Natural killer cell treated with Interleukin-12 subunit alpha and Interleukin-12 subunit beta and Interleukin-15 and Interleukin-18, amount 100 ng/mL, for 72 hours (primary cell): ENCODE measurements around the gene SETD3. TPM values are rescaled to one million over a fixed set of nuclear protein-coding genes. Genes with fewer than 3 reads are reported as not detected.

ENCODE experiments used
- ATAC-seq, 2 donors: fragments of 150-1000 bp; cut with Tn5 transposase in 1 of 2; sonication (Bioruptor Pico), chemical (Tn5 transposase) in 1 of 2; 2 replicates each; pipeline ENCODE4 v1.10.0; 2021
- DNase-seq: peaks from one replicate; pipeline ENCODE4 v3.0.0; 2022; ENCODE audit warnings: low spot score
- H3K27ac Mint-ChIP-seq, 2 donors: 1 replicate in 1 of 2; 2 replicates in 1 of 2; pipeline ENCODE4 v1.8.0; 2022; ENCODE audit warnings: mixed read lengths in 2 of 2, mild to moderate bottlenecking in 1 of 2, moderate library complexity in 1 of 2
- H3K27me3 Mint-ChIP-seq, 2 donors: 1 replicate in 1 of 2; 2 replicates in 1 of 2; pipeline ENCODE4 v1.8.0; 2022; ENCODE audit warnings: mixed read lengths in 2 of 2
- H3K36me3 Mint-ChIP-seq: one replicate; pipeline ENCODE4 v1.8.0; 2022; ENCODE audit warnings: mixed read lengths
- H3K4me1 Mint-ChIP-seq, 2 donors: 1 replicate in 1 of 2; 2 replicates in 1 of 2; pipeline ENCODE4 v1.8.0; 2022; ENCODE audit warnings: low read depth in 2 of 2, mixed read lengths in 2 of 2, mild to moderate bottlenecking in 1 of 2
- H3K4me3 Mint-ChIP-seq: one replicate; pipeline ENCODE4 v1.8.0; 2022; ENCODE audit warnings: mixed read lengths
- H3K9me3 Mint-ChIP-seq: 2 replicates; pipeline ENCODE4 v1.8.0; 2022; ENCODE audit warnings: mixed read lengths
- total RNA-seq, 2 donors: library from RNA; stranded (reverse); gene quantifications; one replicate each; pipeline ENCODE4 v1.2.3, GENCODE V29; 2022

SETD3 gene
- total RNA-seq, 2 donors from 2014 or later, result 80.6 to 96.7 TPM

DNA sequence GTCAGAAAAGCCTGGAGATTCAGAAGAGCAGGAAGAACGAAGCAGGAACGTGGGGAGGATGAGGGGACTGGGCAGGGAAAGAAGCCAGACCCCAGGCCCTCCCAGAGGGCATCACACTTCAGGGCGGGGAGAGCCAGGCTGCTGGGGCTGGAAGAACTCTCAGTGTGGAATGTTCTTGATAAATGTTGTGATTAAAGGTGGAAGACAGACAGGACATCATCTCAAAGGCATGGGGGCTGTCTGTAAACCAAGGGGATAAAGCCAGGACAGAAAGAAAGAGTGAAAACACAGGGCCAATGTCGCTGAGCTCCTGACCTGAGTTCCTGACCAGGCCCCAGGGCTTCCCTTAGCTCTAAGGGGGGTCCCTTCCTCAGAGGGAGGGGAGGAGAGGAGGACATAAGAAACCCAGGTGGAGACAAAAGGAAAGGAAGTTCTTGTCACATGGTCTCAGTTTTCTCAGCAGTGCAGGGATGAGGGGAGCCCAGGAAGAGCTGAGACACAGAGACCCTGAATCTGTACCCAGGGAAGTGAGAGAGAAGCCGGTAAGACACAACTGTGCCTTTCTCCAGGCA, 56.3 kb downstream of the SETD3 start:
- H3K4me1 Mint-ChIP-seq, result peaks cover 36 to 41% of the 10 kb centered on the region in 2 donors
- no peaks in the 10 kb centered on the region for H3K27me3 Mint-ChIP-seq
- no peak for DNase-seq
- H3K36me3 Mint-ChIP-seq, result peaks cover 24% of the 10 kb centered on the region
- H3K4me3 Mint-ChIP-seq, result no peak overlapping the region
- ATAC-seq, result no peak
- no peaks in the 10 kb centered on the region for H3K9me3 Mint-ChIP-seq
- peak overlapping the region; percentile 17 to 80 for H3K27ac Mint-ChIP-seq

DNA sequence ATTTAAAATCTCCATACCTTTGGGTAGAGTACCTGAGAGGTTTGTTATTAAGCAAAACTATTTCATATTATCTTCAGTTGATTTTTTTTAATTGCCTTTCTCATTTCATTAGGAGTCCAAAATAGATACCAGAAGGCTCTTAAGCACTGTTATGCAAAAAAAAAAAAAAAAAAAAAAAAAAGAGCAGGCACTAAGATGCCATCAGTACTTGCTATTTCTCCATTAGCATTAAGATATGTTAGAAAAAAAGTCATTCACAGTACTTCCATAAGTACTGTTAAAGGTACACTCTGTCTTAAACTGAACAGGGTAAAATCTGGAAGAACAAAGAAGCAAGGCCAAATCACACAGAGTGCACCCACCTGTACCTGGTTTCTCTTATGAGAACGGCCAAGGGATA, 57.2 kb downstream of the SETD3 start:
- Mint-ChIP-seq H3K36me3 (peaks cover 14% of the 10 kb centered on the region), H3K27me3 (no peaks in the 10 kb centered on the region), H3K4me1 (peaks cover 29 to 38% of the 10 kb centered on the region in 2 donors), H3K4me3 (no peak overlapping the region), H3K9me3 (no peaks in the 10 kb centered on the region), H3K27ac (no peak overlapping the region)
- ATAC-seq (no peak), DNase-seq (no peak)

DNA sequence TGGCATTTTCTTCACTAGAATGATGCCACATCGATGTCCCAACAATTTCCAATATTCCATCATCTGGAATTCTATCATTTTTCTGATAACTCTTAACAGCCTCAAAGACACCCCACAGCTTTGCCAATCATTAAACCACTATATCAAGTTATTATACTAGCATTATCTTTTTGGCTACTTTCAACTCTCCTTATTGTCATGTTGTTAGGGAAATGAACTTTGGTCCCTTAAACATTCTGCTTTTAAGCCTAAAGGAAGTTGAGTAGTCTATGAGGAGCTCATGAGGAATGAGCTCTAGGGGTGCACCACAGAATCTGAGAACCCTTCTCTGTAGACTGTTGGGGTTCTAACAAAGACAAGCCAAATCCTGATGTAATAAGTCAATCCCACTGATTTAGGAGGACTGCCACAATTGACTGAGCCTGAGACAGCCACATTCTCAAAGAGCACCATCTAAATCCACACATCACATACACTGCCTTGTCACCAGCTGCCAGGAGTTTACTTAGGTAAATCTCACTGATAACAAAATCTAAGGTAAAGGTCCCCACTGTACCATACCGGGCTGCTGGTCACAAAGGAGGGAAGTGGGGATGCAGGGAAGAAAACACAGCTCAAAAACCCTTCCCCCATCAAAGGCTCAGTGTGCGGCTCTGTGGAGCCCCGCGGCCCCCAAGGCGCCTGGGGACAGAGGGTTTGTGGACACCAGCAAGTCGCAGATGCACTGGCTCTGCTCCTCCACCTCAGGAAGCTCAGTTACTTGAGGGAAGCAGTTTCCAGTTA, 58.2 kb downstream of the SETD3 start:
- ATAC-seq (no peak), DNase-seq (no peak)
- H3K4me3 Mint-ChIP-seq, result no peak overlapping the region
- no peaks in the 10 kb centered on the region for H3K9me3 Mint-ChIP-seq
- H3K36me3 Mint-ChIP-seq, result peaks cover 4% of the 10 kb centered on the region
- no peaks in the 10 kb centered on the region for H3K27me3 Mint-ChIP-seq
- H3K4me1 Mint-ChIP-seq, result peaks cover 21 to 30% of the 10 kb centered on the region in 2 donors
- no peak overlapping the region for H3K27ac Mint-ChIP-seq

DNA sequence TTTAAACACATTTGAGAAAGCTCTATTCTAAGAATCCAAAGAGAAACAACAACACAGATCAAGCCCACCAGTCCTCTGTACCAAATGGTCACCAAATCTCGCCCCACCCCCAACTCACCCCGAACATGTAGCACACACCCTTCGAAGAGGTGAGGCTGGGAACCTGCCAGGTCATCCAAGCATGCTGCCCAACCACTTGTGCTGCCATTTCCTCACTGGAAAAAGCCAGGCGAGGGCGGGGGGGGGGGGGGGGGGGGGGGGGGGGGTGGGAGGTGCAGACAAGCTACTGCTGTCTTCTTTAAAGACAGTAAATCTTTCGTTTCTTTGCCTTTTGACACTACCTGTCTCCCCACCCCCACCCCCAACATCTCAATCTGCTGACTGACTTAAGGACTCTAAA, 59.9 kb downstream of the SETD3 start:
- peak overlapping the region in 1 of 2 donors; percentile 15 for H3K27ac Mint-ChIP-seq
- DNase-seq, result no peak
- H3K9me3 Mint-ChIP-seq, result no peaks in the 10 kb centered on the region
- peaks cover 13 to 25% of the 10 kb centered on the region in 2 donors for H3K4me1 Mint-ChIP-seq
- no peaks in the 10 kb centered on the region for H3K27me3 Mint-ChIP-seq
- ATAC-seq, result no peak
- H3K36me3 Mint-ChIP-seq, result peaks cover 4% of the 10 kb centered on the region
- no peak overlapping the region for H3K4me3 Mint-ChIP-seq

DNA sequence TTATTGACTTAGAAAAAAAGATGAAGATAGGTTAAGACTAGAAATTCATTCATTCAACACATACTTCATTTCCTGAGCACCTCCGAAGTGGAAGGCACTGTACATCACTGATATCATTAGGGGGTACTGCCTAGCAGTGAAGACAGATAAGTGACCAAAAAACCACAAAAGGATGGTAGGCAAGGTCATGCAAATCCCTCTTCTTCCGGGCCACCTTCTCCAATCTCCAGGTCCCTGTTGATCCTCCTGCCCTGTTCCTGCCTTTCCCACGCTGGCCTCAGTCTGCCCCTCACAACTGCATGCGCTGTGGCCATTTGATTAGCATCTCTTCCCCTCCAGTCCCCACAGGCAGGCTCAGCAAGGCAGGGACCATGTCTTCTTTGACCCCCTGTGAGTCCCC, 60.8 kb downstream of the SETD3 start:
- Mint-ChIP-seq H3K4me1 (peaks cover 19 to 29% of the 10 kb centered on the region in 2 donors), H3K27ac (no peak overlapping the region), H3K9me3 (no peaks in the 10 kb centered on the region), H3K36me3 (peaks cover 4% of the 10 kb centered on the region), H3K27me3 (no peaks in the 10 kb centered on the region), H3K4me3 (no peak overlapping the region)
- DNase-seq (no peak), ATAC-seq (no peak)

DNA sequence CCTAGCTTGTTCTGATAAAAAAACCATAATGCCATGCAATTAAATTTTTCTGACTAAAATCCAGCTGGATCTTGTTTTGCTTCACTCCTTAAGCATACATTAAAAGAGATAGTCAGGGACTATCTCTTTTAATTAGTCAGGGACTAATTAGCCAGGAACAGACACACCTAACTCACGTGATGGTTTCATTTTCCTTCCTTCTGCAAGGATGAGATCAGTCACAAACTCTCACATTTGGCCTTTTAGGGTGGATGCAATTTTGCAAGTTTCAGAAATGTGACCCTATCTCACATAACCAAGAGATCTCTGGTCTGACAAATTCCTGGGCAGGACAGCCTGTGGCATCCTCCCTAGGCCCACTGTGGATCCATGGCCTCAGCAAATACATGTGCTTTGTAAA, 62.4 kb downstream of the SETD3 start:
- DNase-seq, result no peak
- ATAC-seq, result no peak
- Mint-ChIP-seq H3K4me1 (peaks cover 14 to 21% of the 10 kb centered on the region in 2 donors), H3K27ac (no peak overlapping the region), H3K9me3 (no peaks in the 10 kb centered on the region), H3K4me3 (no peak overlapping the region), H3K27me3 (no peaks in the 10 kb centered on the region), H3K36me3 (no peaks in the 10 kb centered on the region)

DNA sequence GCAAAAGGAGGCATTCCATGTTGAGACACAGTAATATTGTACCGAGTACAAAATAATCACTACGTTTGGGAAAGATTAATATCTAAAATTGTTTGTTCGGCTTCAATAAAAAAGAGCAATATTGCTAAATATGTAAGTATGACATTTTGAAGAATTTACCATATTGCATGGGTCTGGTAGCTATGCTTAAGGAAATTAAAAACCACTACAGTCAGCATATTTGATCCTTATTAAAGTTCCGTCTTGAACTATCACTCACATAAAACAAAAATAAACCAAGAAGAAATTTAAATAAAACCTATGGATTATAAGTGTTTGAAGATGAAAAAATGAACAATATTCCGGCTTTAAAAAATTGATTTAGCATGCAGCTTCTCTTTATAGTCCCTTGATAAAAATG, 63.8 kb downstream of the SETD3 start:
- no peaks in the 10 kb centered on the region for H3K9me3 Mint-ChIP-seq

DNA sequence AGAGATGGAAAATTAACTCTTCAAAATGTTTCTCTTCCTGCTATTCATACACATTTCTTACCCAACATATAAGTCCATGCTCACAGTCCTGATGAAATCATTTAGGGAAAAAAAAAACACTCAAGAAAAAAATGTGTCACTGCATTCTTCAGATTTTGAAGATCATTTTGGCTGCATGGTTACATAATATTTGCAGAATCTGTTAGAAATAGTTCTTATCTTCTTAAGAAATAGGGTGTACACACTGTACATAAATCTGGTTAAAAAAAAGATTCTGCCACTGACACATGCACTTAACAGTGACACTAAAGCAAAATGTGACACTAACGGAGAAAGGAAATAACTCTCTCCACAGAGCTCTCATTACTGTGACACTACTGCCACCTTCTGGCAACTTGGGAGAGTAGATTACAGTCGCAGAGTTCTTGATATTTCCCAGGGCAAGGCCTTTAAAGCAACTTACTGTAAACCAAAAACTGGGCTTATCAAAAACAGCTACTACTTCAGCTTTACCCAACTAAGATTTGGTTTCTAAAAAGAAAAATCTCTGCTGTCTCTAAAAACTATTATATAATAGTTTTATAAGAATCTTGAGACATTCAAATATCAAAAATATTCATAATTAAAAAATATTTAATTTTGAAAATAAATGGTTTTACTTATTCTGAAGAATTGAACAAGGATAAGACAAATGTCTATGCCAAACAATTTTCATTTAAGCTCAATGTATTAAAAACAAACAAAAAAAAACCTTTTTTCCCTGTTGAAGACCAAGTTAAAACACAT, 65.0 kb downstream of the SETD3 start:
- Mint-ChIP-seq H3K4me3 (no peak overlapping the region), H3K27ac (peak overlapping the region in 1 of 2 donors; percentile 80), H3K27me3 (no peaks in the 10 kb centered on the region), H3K4me1 (peaks cover 19% of the 10 kb centered on the region in 2 donors), H3K9me3 (no peaks in the 10 kb centered on the region), H3K36me3 (no peaks in the 10 kb centered on the region)
- peak; percentile 87 to 91 for ATAC-seq
- DNase-seq, result peak; percentile 78

More for the DNA sequence above, 63.8 kb downstream of the SETD3 start:
- DNase-seq, result no peak
- no peak for ATAC-seq
- H3K27ac Mint-ChIP-seq, result no peak overlapping the region
- no peaks in the 10 kb centered on the region for H3K27me3 Mint-ChIP-seq
- H3K4me3 Mint-ChIP-seq, result no peak overlapping the region
- no peaks in the 10 kb centered on the region for H3K36me3 Mint-ChIP-seq
- peaks cover 19 to 25% of the 10 kb centered on the region in 2 donors for H3K4me1 Mint-ChIP-seq

DNA sequence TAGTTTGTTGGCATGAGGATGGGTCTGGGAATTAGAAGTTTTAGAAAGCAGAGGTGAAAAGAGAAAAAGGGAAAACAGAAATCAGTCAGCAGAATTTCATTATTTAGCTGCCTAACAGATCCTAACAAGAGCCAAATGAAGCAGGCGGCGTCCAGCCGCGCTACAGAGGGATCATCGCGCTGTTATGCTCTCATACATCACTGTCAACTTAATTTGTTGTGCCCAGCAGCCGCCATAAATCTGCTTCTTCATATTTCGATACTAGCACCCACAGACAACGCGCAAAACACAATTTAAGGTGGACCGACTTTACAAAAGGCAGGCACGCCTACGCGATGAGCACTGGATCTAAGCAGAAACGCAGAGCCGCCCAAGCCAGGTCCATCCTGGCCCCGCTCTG, 66.7 kb downstream of the SETD3 start:
- no peak overlapping the region for H3K27ac Mint-ChIP-seq
- no peak for DNase-seq
- no peak overlapping the region for H3K4me3 Mint-ChIP-seq
- peaks cover 5% of the 10 kb centered on the region for H3K36me3 Mint-ChIP-seq
- H3K9me3 Mint-ChIP-seq, result no peaks in the 10 kb centered on the region
- no peaks in the 10 kb centered on the region for H3K27me3 Mint-ChIP-seq
- ATAC-seq, result no peak
- H3K4me1 Mint-ChIP-seq, result peaks cover 17 to 19% of the 10 kb centered on the region in 2 donors

DNA sequence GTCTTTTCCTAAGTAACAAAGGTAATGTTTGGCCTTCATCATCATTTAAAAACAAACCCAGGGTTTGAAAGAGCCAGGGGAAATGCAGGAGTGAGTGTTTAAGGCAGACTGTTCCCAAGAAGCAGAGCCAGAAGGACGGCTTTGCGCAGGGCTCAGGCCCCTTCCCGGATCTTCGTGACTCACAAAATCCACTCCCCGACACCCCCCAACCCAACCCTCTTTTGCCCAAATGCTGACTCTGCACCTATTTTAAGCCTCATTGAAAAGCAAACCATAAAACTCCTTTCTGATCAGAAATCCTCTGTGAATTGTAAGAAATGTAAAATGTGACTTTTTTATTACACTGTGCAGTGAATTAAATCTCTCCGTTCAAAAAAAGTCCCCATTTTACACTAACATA, 67.5 kb downstream of the SETD3 start:
- ATAC-seq, result no peak
- Mint-ChIP-seq H3K27me3 (no peaks in the 10 kb centered on the region), H3K27ac (no peak overlapping the region), H3K4me1 (peaks cover 15 to 19% of the 10 kb centered on the region in 2 donors), H3K4me3 (no peak overlapping the region), H3K9me3 (no peaks in the 10 kb centered on the region), H3K36me3 (peaks cover 5% of the 10 kb centered on the region)
- DNase-seq, result no peak

DNA sequence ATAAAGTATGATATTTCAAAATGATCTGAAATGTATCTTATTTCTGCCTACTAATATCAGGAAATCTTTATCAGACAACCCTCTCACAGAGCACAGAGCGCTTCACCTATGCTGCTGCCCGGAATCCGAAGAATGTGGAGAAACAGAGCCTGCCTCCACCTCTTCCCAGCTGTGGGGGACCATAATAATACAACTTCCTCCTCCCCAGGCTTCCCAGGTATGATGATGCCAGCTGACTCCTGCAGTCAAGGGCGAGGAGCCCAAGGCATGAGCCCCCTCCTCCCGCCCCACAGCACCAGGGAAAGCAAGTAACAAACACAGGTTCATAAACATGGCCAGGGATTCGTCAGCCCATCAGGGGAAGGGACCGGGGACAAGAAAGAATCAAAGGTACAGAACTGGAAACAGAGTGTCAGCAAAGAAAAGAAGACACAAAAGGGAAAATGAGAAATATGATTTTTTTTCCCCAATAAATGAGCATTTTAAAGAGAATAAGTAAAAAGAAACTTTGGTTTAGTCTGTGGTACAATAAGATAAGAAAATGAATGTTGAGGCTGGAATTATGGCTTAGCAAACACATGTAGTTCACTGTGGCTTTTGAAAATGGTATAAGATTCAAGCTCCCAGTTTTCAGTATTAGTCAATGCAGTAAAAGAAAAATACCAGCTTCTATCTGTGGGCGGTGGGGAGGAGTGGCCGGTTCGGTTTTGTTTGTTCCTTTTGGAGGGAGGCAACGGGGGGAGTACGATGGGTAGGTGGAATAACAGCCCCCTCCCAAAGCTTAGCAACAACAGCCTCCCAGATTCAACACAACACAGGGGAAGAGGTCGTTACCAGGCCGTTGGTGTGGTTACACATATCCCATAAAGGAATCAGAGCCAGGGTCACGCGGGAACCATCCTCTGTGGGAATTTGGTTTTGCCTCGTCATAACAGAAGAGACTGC, 68.3 kb downstream of the SETD3 start:
- Mint-ChIP-seq H3K9me3 (no peaks in the 10 kb centered on the region), H3K27ac (peak overlapping the region in 1 of 2 donors; percentile 76), H3K4me3 (no peak overlapping the region), H3K36me3 (peaks cover 5% of the 10 kb centered on the region), H3K27me3 (no peaks in the 10 kb centered on the region), H3K4me1 (peaks cover 19 to 20% of the 10 kb centered on the region in 2 donors)
- DNase-seq, result no peak
- no peak for ATAC-seq

DNA sequence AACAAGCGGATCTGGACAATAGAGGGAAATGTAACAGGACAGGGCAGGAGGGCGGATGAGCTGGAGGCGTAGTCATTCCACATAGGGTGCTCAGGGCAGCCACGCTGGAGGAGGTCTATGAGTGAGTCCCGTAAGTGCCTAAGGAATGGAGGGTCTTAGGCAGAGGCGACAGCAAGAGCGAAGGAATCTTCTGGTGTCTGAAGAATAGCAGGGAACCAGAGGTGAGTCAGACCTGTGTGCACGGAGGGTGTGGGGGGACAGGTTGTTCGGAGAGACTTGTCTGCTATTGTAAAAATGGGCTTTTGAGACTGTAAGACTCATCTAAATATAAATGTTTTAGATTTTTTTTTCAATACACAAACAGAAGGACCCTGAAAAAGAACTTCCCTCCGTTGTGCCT, 70.6 kb downstream of the SETD3 start:
- H3K4me3 Mint-ChIP-seq, result no peak overlapping the region
- peaks cover 5% of the 10 kb centered on the region for H3K36me3 Mint-ChIP-seq
- H3K4me1 Mint-ChIP-seq, result peaks cover 14 to 16% of the 10 kb centered on the region in 2 donors
- no peaks in the 10 kb centered on the region for H3K27me3 Mint-ChIP-seq
- DNase-seq, result no peak
- no peaks in the 10 kb centered on the region for H3K9me3 Mint-ChIP-seq
- ATAC-seq, result no peak
- H3K27ac Mint-ChIP-seq, result no peak overlapping the region

DNA sequence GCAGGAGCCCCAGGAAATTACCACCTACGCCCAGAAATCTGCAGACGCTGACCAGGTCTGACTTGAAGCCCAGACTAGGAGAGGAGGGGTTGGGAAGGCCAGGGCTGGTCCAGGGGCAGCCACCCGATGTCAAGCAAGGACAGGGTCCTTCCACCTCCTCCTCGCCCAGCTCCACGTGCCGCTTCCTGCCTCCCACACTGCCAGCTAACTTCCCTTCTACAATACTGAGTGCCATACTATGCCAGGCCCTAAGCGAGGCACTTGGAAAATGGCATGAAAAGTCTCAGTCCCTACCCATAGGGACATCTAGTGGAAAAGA, 71.7 kb downstream of the SETD3 start:
- Mint-ChIP-seq H3K4me3 (no peak overlapping the region), H3K27ac (no peak overlapping the region), H3K4me1 (peaks cover 14 to 16% of the 10 kb centered on the region in 2 donors), H3K27me3 (no peaks in the 10 kb centered on the region), H3K36me3 (peaks cover 9% of the 10 kb centered on the region), H3K9me3 (no peaks in the 10 kb centered on the region)
- ATAC-seq, result no peak
- DNase-seq, result no peak
